Activated CD8-positive, alpha-beta T cell treated with anti-CD3 and anti-CD28 coated beads for 36 hours (primary cell): Measurements from ENCODE around the gene CIZ1. TPM values are rescaled to one million over a fixed set of nuclear protein-coding genes. Genes with fewer than 3 reads are reported as not detected.
A peak's percentile ranks its signal among the peaks of the same experiment; 100 is the strongest.

ENCODE experiments used
- ATAC-seq: fragments of 200-7000 bp; cut with Tn5 transposase; one replicate; pipeline ENCODE4 v1.10.0; 2021; ENCODE audit warnings: mild to moderate bottlenecking, moderate library complexity
- CTCF ChIA-PET: fragments of 350-600 bp; sonication (Branson Sonifier 250); formaldehyde crosslinking; loops from one replicate; lab custom pipeline; 2021; ENCODE audit warnings: antibody characterized with exemption; lab: Charles Lee
- POLR2A ChIA-PET: fragments of 350-600 bp; sonication (Branson Sonifier 250); formaldehyde crosslinking; loops from one replicate; lab custom pipeline; 2021; ENCODE audit warnings: antibody characterized with exemption; lab: Charles Lee
- DNase-seq: peaks from one replicate; pipeline ENCODE4 v3.0.0-alpha.2; 2020
- H3K27ac Mint-ChIP-seq: one replicate; pipeline ENCODE4 v1.8.0; 2021; ENCODE audit warnings: mild to moderate bottlenecking, mixed read lengths
- H3K27me3 Mint-ChIP-seq: one replicate; pipeline ENCODE4 v1.8.0; 2021; ENCODE audit warnings: mixed read lengths
- H3K36me3 Mint-ChIP-seq: one replicate; pipeline ENCODE4 v1.8.0; 2021; ENCODE audit warnings: low read depth, mixed read lengths
- H3K4me1 Mint-ChIP-seq: one replicate; pipeline ENCODE4 v1.8.0; 2021; ENCODE audit warnings: low read depth, mixed read lengths
- H3K4me3 Mint-ChIP-seq: one replicate; pipeline ENCODE4 v1.8.0; 2021; ENCODE audit warnings: mild to moderate bottlenecking, moderate library complexity, mixed read lengths
- H3K9me3 Mint-ChIP-seq: one replicate; pipeline ENCODE4 v1.8.0; 2021; ENCODE audit warnings: mixed read lengths
- CTCF ChIP-seq: fragments of 200-600 bp; IDR thresholded peaks from one replicate; pipeline ENCODE4 v1.8.0; 2022; ENCODE audit warnings: antibody characterized with exemption, mild to moderate bottlenecking
- intact Hi-C: fragments of 100-400 bp; cut with micrococcal nuclease; formaldehyde crosslinking; loops from one replicate; pipeline ENCODE4 v1.10.0; 2022
- total RNA-seq, 2 experiments: library from RNA; stranded (reverse); gene quantifications; one replicate each; pipeline ENCODE4 v1.2.3, GENCODE V29; 2021

Gene CIZ1
- total RNA-seq, 2 experiments from 2014 or later = 75.7 to 77.1 TPM

GRCh38 chr9:128125580-128126354 lies 65.6 kb downstream of the CIZ1 start:
- peaks cover 29% of the 10 kb centered on the region for H3K4me1 Mint-ChIP-seq
- no peaks in the 10 kb centered on the region for H3K27me3 Mint-ChIP-seq
- no peaks in the 10 kb centered on the region for H3K9me3 Mint-ChIP-seq
- ATAC-seq = no peak
- no peak for DNase-seq
- peak overlapping the region; percentile 80 for H3K27ac Mint-ChIP-seq
- H3K4me3 Mint-ChIP-seq = peak overlapping the region; percentile 92
- no peak for TF ChIP-seq CTCF
- POLR2A ChIA-PET = interaction anchor here (1.0 to 1.4 kb wide), 3 partner anchors 20 to 58 kb away, joined by 3 to 4 read pairs (median 3); partner anchors contain the start of genes BBLN and NAIF1
- peaks cover 9% of the 10 kb centered on the region for H3K36me3 Mint-ChIP-seq
- intact Hi-C loops = no loop called here
- CTCF ChIA-PET = interaction anchor here (1.0 to 5.2 kb wide), 2 partner anchors 8 to 28 kb away, joined by 3 to 40 read pairs; no protein-coding TSS in a partner anchor

- peaks cover 13% of the 10 kb centered on the region for H3K36me3 Mint-ChIP-seq
- POLR2A ChIA-PET = interaction anchor here (1.0 to 1.4 kb wide), 3 partner anchors 19 to 58 kb away, joined by 3 to 4 read pairs (median 3); partner anchors contain the start of genes BBLN and NAIF1
- H3K9me3 Mint-ChIP-seq = no peaks in the 10 kb centered on the region
- peaks cover 29% of the 10 kb centered on the region for H3K4me1 Mint-ChIP-seq
- no peaks in the 10 kb centered on the region for H3K27me3 Mint-ChIP-seq
- CTCF ChIA-PET = interaction anchor here (0.8 to 5.2 kb wide), 4 partner anchors 7 to 182 kb away, joined by 3 to 40 read pairs (median 4); no protein-coding TSS in a partner anchor
- DNase-seq = peak; percentile 73
- peak overlapping the region; percentile 92 for H3K4me3 Mint-ChIP-seq
- ATAC-seq = no peak
- intact Hi-C loops = no loop called here
- TF ChIP-seq CTCF = no peak
- peak overlapping the region; percentile 43 for H3K27ac Mint-ChIP-seq
Measured at GRCh38 chr9:128124873-128125579, 66.3 kb downstream of the CIZ1 start.

- Mint-ChIP-seq H3K4me3 (no peak overlapping the region), H3K27ac (peak overlapping the region; percentile 43), H3K4me1 (peaks cover 27% of the 10 kb centered on the region), H3K36me3 (peaks cover 13% of the 10 kb centered on the region), H3K27me3 (no peaks in the 10 kb centered on the region), H3K9me3 (no peaks in the 10 kb centered on the region)
- POLR2A ChIA-PET = interaction anchor here (1.4 kb wide), 1 partner anchor 19 kb away, joined by 4 read pairs; no protein-coding TSS in a partner anchor
- CTCF ChIA-PET = interaction anchor here (0.8 to 1.4 kb wide), 3 partner anchors 17 to 181 kb away, joined by 3 to 4 read pairs (median 3); no protein-coding TSS in a partner anchor
- no peak for ATAC-seq
- intact Hi-C loops = no loop called here
- no peak for DNase-seq
- no peak for TF ChIP-seq CTCF
Measured at GRCh38 chr9:128124451-128124850, 66.9 kb downstream of the CIZ1 start.

- ChIA-PET POLR2A (interaction anchor here (0.8 to 1.0 kb wide), 2 partner anchors 26 to 34 kb away, joined by 3 read pairs; no protein-coding TSS in a partner anchor), CTCF (interaction anchor here (1.4 kb wide), 1 partner anchor 24 kb away, joined by 4 read pairs; no protein-coding TSS in a partner anchor)
- Mint-ChIP-seq H3K9me3 (no peaks in the 10 kb centered on the region), H3K4me1 (peaks cover 21% of the 10 kb centered on the region), H3K4me3 (no peak overlapping the region), H3K27me3 (no peaks in the 10 kb centered on the region), H3K27ac (no peak overlapping the region), H3K36me3 (peaks cover 13% of the 10 kb centered on the region)
- ATAC-seq (no peak), DNase-seq (no peak)
- TF ChIP-seq CTCF = no peak
- intact Hi-C loops = no loop called here
Measured at GRCh38 chr9:128123451-128124080, 67.8 kb downstream of the CIZ1 start.
